ENCODE data around the gene SDF4. TPM values are rescaled to one million over a fixed set of nuclear protein-coding genes. Genes with fewer than 3 reads are reported as not detected.

The SDF4 gene
- total RNA-seq, 1 experiment from 2014 or later = 82.0 TPM

DNA sequence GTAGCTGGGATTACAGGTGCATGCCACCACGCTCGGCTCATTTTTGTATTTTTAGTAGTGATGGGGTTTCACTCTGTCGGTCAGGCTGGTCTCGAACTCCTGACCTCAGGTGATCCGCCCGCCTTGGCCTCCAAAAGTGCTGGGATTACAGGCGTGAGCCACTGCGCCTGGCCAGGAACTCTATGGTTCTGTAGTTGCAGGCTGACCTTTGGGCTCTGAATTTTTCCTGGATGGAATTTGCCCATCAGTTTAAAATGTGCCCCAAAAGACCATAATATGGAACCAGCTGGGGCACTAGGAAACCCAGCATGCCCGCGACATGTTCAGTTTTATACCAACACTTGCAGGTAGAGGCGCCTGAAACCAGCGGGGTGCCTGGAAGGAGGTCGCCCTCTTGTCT is 46.8 kb upstream of the SDF4 start:
- Mint-ChIP-seq H3K36me3 (ENCODE audit: insufficient read depth in 1 of 3, low read depth in 3 of 3) (no peaks in the 10 kb centered on the region), H3K9me3 (no peaks in the 10 kb centered on the region; a peak in 1 of 5 replicates)
- WGBS (ENCODE audit: extremely low coverage, insufficient read length, low lambda C conversion rate) = no CpG with 5 or more reads among the region's 13 CpGs

More for the DNA sequence above, 46.8 kb upstream of the SDF4 start:
- H2BK5ac ChIP-seq (ENCODE audit: insufficient read length, low read length) = no peak overlapping the region
- H3K56ac ChIP-seq (ENCODE audit: insufficient read length, low read depth, low read length) = no peak overlapping the region
- no peaks in the 10 kb centered on the region for H3K79me1 ChIP-seq (ENCODE audit: insufficient read depth, low read depth, low read length, poor library complexity, severe bottlenecking)
- Mint-ChIP-seq H3K4me3 (no peak overlapping the region), H3K4me1 (peaks cover 4 to 7% of the 10 kb centered on the region in 2 experiments; a peak in 3 of 4 replicates), H3K27ac (no peak overlapping the region; a peak in 1 of 7 replicates), H3K27me3 (ENCODE audit: low read depth) (peaks cover 9% of the 10 kb centered on the region)
- peaks cover 6% of the 10 kb centered on the region for H3K23me2 ChIP-seq (ENCODE audit: insufficient read length, low read depth, low read length, poor library complexity, severe bottlenecking)
- H3K18ac ChIP-seq (ENCODE audit: insufficient read length, low read depth, low read length) = no peak overlapping the region
- H2AFZ ChIP-seq (ENCODE audit: low read length) = no peak overlapping the region
- no peak overlapping the region for H2BK120ac ChIP-seq (ENCODE audit: low read depth, low read length, poor library complexity, severe bottlenecking)
- no peak overlapping the region for H3K4ac ChIP-seq (ENCODE audit: low read depth, low read length)
- H4K20me1 ChIP-seq (ENCODE audit: control insufficient read depth, insufficient read depth, insufficient read length) = no peaks in the 10 kb centered on the region
- H3K9ac ChIP-seq (ENCODE audit: extremely low read depth, insufficient read length, low read length) = no peak overlapping the region
- TF ChIP-seq, protein P1, sequence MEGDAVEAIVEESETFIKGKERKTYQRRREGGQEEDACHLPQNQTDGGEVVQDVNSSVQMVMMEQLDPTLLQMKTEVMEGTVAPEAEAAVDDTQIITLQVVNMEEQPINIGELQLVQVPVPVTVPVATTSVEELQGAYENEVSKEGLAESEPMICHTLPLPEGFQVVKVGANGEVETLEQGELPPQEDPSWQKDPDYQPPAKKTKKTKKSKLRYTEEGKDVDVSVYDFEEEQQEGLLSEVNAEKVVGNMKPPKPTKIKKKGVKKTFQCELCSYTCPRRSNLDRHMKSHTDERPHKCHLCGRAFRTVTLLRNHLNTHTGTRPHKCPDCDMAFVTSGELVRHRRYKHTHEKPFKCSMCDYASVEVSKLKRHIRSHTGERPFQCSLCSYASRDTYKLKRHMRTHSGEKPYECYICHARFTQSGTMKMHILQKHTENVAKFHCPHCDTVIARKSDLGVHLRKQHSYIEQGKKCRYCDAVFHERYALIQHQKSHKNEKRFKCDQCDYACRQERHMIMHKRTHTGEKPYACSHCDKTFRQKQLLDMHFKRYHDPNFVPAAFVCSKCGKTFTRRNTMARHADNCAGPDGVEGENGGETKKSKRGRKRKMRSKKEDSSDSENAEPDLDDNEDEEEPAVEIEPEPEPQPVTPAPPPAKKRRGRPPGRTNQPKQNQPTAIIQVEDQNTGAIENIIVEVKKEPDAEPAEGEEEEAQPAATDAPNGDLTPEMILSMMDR (conservative IDR thresholded peaks at IDR 0.05) = no peak
- no peak overlapping the region for H4K8ac ChIP-seq (replicated peaks; ENCODE audit: insufficient read length, low read depth, low read length)
- DNase-seq = no peak
- H3K9me3 ChIP-seq (ENCODE audit: control insufficient read depth, low read depth, low read length) = no peaks in the 10 kb centered on the region
- H3K14ac ChIP-seq (ENCODE audit: insufficient read depth, low read length) = no peak overlapping the region
- H2BK15ac ChIP-seq (ENCODE audit: low read depth, low read length) = no peak overlapping the region
- no peaks in the 10 kb centered on the region; the same call in 1 of the 2 replicates for H3K4me1 ChIP-seq (ENCODE audit: insufficient read depth, low read length)
- H3K23ac ChIP-seq (ENCODE audit: insufficient read length, low read depth, low read length) = no peak overlapping the region
- no peak overlapping the region for H2AK5ac ChIP-seq (ENCODE audit: insufficient read length, low read length)
- H3T11ph ChIP-seq (ENCODE audit: low read length) = no peak overlapping the region
- H4K5ac ChIP-seq (ENCODE audit: insufficient read length, low read depth, low read length) = no peak overlapping the region
- H2BK20ac ChIP-seq (ENCODE audit: low read depth, low read length, poor library complexity, severe bottlenecking) = no peak overlapping the region
- no peak overlapping the region for H2BK12ac ChIP-seq (ENCODE audit: insufficient read length, low read depth, low read length)
- H4K91ac ChIP-seq (ENCODE audit: insufficient read length, low read depth, low read length) = no peak overlapping the region
- no peaks in the 10 kb centered on the region for H3K79me2 ChIP-seq (ENCODE audit: insufficient read depth, low read length)
- H3K27me3 ChIP-seq (ENCODE audit: insufficient read depth, low read length) = no peaks in the 10 kb centered on the region
- no peak overlapping the region for H3K4me2 ChIP-seq (ENCODE audit: insufficient read depth, insufficient read length, low read length)
- H3K27ac ChIP-seq (ENCODE audit: insufficient read length, low read depth, low read length) = no peak overlapping the region

Data from H9 (cell line).